H1 (cell line): ENCODE data around the gene AIG1. TPM values are rescaled to one million over a fixed set of nuclear protein-coding genes. Genes with fewer than 3 reads are reported as not detected.

Source experiments
- CHD7 ChIP-seq: fragments of 300-600 bp; sonication (generic); IDR thresholded peaks from 2 replicates; pipeline ENCODE4 v1.7.1; 2012; ENCODE audit warnings: low read length, moderate library complexity, mild to moderate bottlenecking, inconsistent platforms; ENCODE audit not compliant: insufficient replicate concordance
- polyA plus RNA-seq, 7 experiments: library from polyadenylated mRNA; depleted of rRNA in 3 of 7; stranded (reverse) in 5 of 7; unstranded in 2 of 7; fragments of >200 nt in 5 of 7; fragments of 200-250 nt in 2 of 7; gene quantifications; 1 replicate in 5 of 7; 2 replicates in 1 of 7; 4 replicates in 1 of 7; pipeline versions ENCODE4 v1.2.1 to v1.2.3, GENCODE V29; 2011 to 2013; ENCODE audit warnings: missing spikeins in 2 of 7, mixed read lengths in 2 of 7
- total RNA-seq: library from RNA; stranded (reverse); fragmentation: NEBNext Ultra II Directional; extraction: Animal tissue kit (Norgen Biotek cat#: 25700); gene quantifications from 2 replicates; pipeline ENCODE4 v1.2.1, GENCODE V29; 2021

The AIG1 gene
- total and polyA plus RNA-seq, 2 of the 8 experiments (the other 6 are each of a cell fraction or from before 2014, with no cell fraction given) = 56.6 to 58.4 TPM

DNA sequence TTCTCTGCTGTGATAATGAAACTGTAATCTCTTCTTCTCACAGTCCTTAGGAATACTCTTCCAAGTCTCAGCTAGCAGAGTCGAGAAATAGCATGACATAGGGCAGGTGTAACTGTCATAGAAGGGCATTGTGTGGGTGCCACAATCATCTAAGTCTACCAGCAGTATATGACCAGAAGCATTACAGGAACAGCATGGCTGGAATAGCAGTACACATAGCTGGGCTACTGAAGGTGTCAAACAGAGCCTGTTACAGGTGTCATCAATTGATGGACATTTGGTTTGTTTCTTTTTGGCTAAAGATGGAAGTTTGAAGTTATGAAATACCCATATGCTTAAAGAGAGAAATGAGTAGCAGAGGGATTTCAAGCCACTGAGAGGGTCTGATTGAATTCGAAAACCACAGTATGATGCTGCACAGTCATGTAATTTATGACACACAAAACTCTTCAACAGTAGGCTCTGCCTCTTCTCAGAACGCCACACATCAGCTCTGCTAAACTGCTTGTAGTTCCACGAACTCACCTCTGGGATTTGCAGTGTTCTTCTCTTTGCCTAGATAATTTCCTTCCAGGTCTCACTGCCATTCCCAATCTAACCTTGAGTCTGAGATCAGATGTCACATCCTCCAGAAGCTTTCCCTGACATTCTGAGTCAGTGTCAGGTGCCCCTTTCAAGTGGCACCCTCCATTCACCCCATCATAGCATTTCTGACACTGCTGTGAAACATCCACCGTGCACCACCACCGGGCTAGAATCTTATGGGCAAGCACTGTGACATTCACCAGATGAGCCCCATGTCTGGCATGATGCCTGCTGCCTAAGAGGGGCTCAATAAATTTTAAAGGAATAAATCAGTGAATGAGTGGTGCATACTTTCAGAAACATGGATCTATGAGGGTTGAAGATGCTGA is 238.8 kb downstream of the AIG1 start (continued):
- TF ChIP-seq CHD7 = no peak
- TF ChIP-seq, all 59 proteins: peak for 1
